Endothelial cell of umbilical vein (primary cell): ENCODE measurements around the gene MLF2. TPM values are rescaled to one million over a fixed set of nuclear protein-coding genes. Genes with fewer than 3 reads are reported as not detected.

ENCODE experiments used
- BruUV-seq: library from RNA; stranded (reverse); fragments of 400-500 nt; replicated peaks from 2 replicates; lab custom pipeline; 2021; lab: Mats Ljungman, UMichigan
- CTCF ChIA-PET: fragments of 300-600, 350-600 bp; sonication (Branson Sonifier 250); formaldehyde crosslinking; loops from one replicate; lab custom pipeline; 2021; ENCODE audit warnings: antibody characterized with exemption, inconsistent platforms; lab: Charles Lee
- POLR2A ChIA-PET: fragments of 300-600, 350-600 bp; sonication (Branson Sonifier 250); formaldehyde crosslinking; loops from one replicate; lab custom pipeline; 2021; ENCODE audit warnings: antibody characterized with exemption, inconsistent platforms; lab: Charles Lee
- DNase-seq: peaks from one replicate; pipeline ENCODE4 v3.0.0-alpha.2; 2011; ENCODE audit warnings: low read depth, low spot score
- FAIRE-seq: peaks from 2 replicates; lab custom pipeline; 2011; peaks lifted over from hg19 to GRCh38; lab: Jason Lieb, UNC
- H2AFZ ChIP-seq: 2 replicates; pipeline ENCODE4 v1.6.0; 2012; ENCODE audit warnings: low read depth, low read length, control low read depth, inconsistent platforms
- H3K27ac ChIP-seq: 2 replicates; pipeline ENCODE4 v1.5.1; 2011; ENCODE audit warnings: low read depth, mild to moderate bottlenecking, control low read depth, low read length, moderate library complexity; ENCODE audit not compliant: insufficient read depth
- H3K27me3 ChIP-seq, 2 experiments: 2 replicates each; pipeline versions ENCODE4 v1.6.0 to v1.6.1; 2011; ENCODE audit warnings: low read length in 2 of 2, mixed read lengths in 1 of 2; ENCODE audit not compliant: control insufficient read depth in 2 of 2, insufficient read depth in 2 of 2
- H3K36me3 ChIP-seq, 2 experiments: 2 replicates in 1 of 2; 3 replicates in 1 of 2; pipeline ENCODE4 v1.5.1; 2011; ENCODE audit warnings: low read length in 2 of 2, mild to moderate bottlenecking in 1 of 2, moderate library complexity in 1 of 2; ENCODE audit not compliant: control insufficient read depth in 2 of 2, insufficient read depth in 2 of 2; ENCODE audit errors: extremely low read depth in 1 of 2
- H3K4me1 ChIP-seq: 3 replicates; pipeline ENCODE4 v1.5.1; 2011; ENCODE audit warnings: mild to moderate bottlenecking, low read length; ENCODE audit not compliant: control insufficient read depth, insufficient read depth; ENCODE audit errors: extremely low read depth
- H3K4me2 ChIP-seq: 2 replicates; pipeline ENCODE4 v1.6.1; 2011; ENCODE audit warnings: low read length, control low read depth, mixed read lengths; ENCODE audit not compliant: insufficient read depth
- H3K4me3 ChIP-seq, 3 experiments: fragments of 200-600 bp in 1 of 3; sonication (generic), shearing (Covaris generic) in 1 of 3; replicated peaks in 1 of 3; 2 replicates each; pipeline ENCODE4 v1.5.1; 2011 to 2016; ENCODE audit warnings: control low read depth in 3 of 3, low read length in 3 of 3, mild to moderate bottlenecking in 2 of 3, inconsistent platforms in 1 of 3, low read depth in 1 of 3, moderate library complexity in 1 of 3; ENCODE audit not compliant: insufficient read depth in 1 of 3
- H3K79me2 ChIP-seq: 2 replicates; pipeline ENCODE4 v1.6.0; 2012; ENCODE audit warnings: low read length, inconsistent platforms; ENCODE audit not compliant: control insufficient read depth, insufficient read depth
- H3K9ac ChIP-seq: replicated peaks from 2 replicates; pipeline ENCODE3; 2011; ENCODE audit warnings: low read length, control low read depth; ENCODE audit not compliant: insufficient read depth; ENCODE audit errors: extremely low read depth
- H3K9me1 ChIP-seq: replicated peaks from 3 replicates; pipeline ENCODE4 v1.6.0; 2011; ENCODE audit warnings: mild to moderate bottlenecking, low read length; ENCODE audit not compliant: control insufficient read depth, insufficient read depth; ENCODE audit errors: extremely low read depth
- H3K9me3 ChIP-seq: replicated peaks from 2 replicates; pipeline ENCODE4 v1.5.1; 2012; ENCODE audit warnings: low read length, inconsistent platforms; ENCODE audit not compliant: control insufficient read depth, insufficient read depth
- H4K20me1 ChIP-seq: replicated peaks from 2 replicates; pipeline ENCODE3; 2011; ENCODE audit warnings: mild to moderate bottlenecking, low read length; ENCODE audit not compliant: control insufficient read depth, insufficient read depth; ENCODE audit errors: extremely low read depth
- EZH2 ChIP-seq: IDR thresholded peaks from 2 replicates; pipeline ENCODE4 v1.6.1; 2012; ENCODE audit warnings: borderline replicate concordance, low read depth, mild to moderate bottlenecking, moderate library complexity, low read length, inconsistent platforms; ENCODE audit not compliant: severe bottlenecking
- FOS ChIP-seq: IDR thresholded peaks from 2 replicates; pipeline ENCODE4 v1.6.1; 2011; ENCODE audit warnings: mild to moderate bottlenecking, low read length, moderate library complexity, borderline replicate concordance; ENCODE audit not compliant: insufficient read depth
- GATA2 ChIP-seq: IDR thresholded peaks from 2 replicates; pipeline ENCODE4 v1.7.0; 2011; ENCODE audit warnings: low read depth, mild to moderate bottlenecking, moderate library complexity, mixed read lengths, low read length; ENCODE audit not compliant: insufficient read length, insufficient read depth
- JUN ChIP-seq: IDR thresholded peaks from 2 replicates; pipeline ENCODE4 v1.6.1; 2011; ENCODE audit warnings: borderline replicate concordance, low read depth; ENCODE audit not compliant: insufficient read length, insufficient read depth
- MYC ChIP-seq: IDR thresholded peaks from one replicate; pipeline ENCODE4 v1.6.1; 2011; ENCODE audit warnings: mild to moderate bottlenecking, low read depth, low read length
- POLR2A ChIP-seq: IDR thresholded peaks from 2 replicates; pipeline ENCODE4 v1.6.1; 2012; ENCODE audit warnings: low read depth, mild to moderate bottlenecking, control low read depth, low read length
- POLR2AphosphoS5 ChIP-seq: IDR thresholded peaks from 2 replicates; pipeline ENCODE4 v1.6.1; 2012; ENCODE audit warnings: low read depth, mild to moderate bottlenecking, control low read depth, low read length, moderate library complexity; ENCODE audit not compliant: insufficient read depth
- dilution Hi-C: fragments of 300-500 bp; cut with MboI; formaldehyde crosslinking; loops from one replicate; pipeline ENCODE4 v1.15.0; 2019; ENCODE audit warnings: low sequenced_read_pairs; ENCODE audit not compliant: extremely low pct_ligation_motif_present
- intact Hi-C: fragments of 100-400 bp; cut with micrococcal nuclease; formaldehyde crosslinking; loops from one replicate; pipeline ENCODE4 v1.10.0; 2022
- polyA plus RNA-seq, 4 experiments: library from polyadenylated mRNA; depleted of rRNA in 3 of 4; stranded (reverse) in 3 of 4; unstranded in 1 of 4; fragments of >200 nt; gene quantifications; 2 replicates each; pipeline versions ENCODE4 v1.2.1 to v1.2.3, GENCODE V29; 2011 to 2012; ENCODE audit warnings: missing spikeins in 1 of 4
- total RNA-seq: library from RNA; stranded (reverse); gene quantifications from 2 replicates; pipeline ENCODE4 v1.2.3, GENCODE V29; 2021
- TF ChIP-seq, protein P1 (sequence below), 2 donors: IDR thresholded peaks; 1 replicate in 1 of 2; 2 replicates in 1 of 2; pipeline ENCODE4 v1.5.1; 2011; ENCODE audit warnings: low read length in 2 of 2, mild to moderate bottlenecking in 2 of 2, moderate library complexity in 2 of 2, control low read depth in 1 of 2, inconsistent platforms in 1 of 2, low read depth in 1 of 2; ENCODE audit not compliant: insufficient read depth in 1 of 2; ENCODE audit errors: extremely low read depth in 1 of 2
- TF ChIP-seq, protein P2 (sequence below): IDR thresholded peaks from 2 replicates; pipeline ENCODE4 v1.6.1; 2011; ENCODE audit not compliant: insufficient read depth, insufficient read length

The MLF2 gene
- total and polyA plus RNA-seq, 2 donors (not counting 3 experiments of a cell fraction or from before 2014, with no cell fraction given): 147 to 306 TPM

DNA sequence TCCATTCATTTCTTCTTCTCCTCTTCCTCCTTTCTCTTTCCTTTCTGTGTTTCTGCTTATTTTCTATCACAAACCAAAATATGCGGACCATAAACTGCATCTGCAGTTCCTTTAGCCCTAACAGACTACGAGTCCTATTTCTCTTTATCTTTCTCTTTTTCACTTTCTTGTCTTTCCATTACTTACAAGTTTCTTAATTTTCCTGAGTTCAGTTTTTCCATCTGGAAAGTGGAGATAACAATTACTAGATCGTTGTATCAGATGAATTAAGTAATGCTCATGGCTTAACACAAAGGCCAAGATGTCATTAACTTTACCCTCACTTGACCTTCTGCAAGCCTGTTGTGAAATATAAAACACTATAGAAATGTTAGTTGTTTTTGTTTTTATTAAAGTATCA is 30.1 kb downstream of the MLF2 start:
- peaks cover 11% of the 10 kb centered on the region for H3K4me1 ChIP-seq
- DNase-seq (no peak), FAIRE-seq (no peak)
- H3K36me3 ChIP-seq: no peaks in the 10 kb centered on the region
- H3K9ac ChIP-seq: no peak overlapping the region
- H3K27me3 ChIP-seq: no peaks in the 10 kb centered on the region
- CTCF ChIA-PET: interaction anchor here (0.7 to 1.8 kb wide), 5 partner anchors 33 to 257 kb away, joined by 3 to 12 read pairs (median 3); partner anchors contain the start of genes PTMS and ZNF384
- peak overlapping the region; percentile 70 for H3K4me2 ChIP-seq
- POLR2A ChIA-PET: no interaction called here
- no peaks in the 10 kb centered on the region for H4K20me1 ChIP-seq
- no peaks in the 10 kb centered on the region for H3K9me3 ChIP-seq
- H3K27ac ChIP-seq: no peak overlapping the region
- TF ChIP-seq POLR2A: no peak
- no peak for TF ChIP-seq POLR2AphosphoS5
- no peak for TF ChIP-seq JUN
- TF ChIP-seq, protein P1, sequence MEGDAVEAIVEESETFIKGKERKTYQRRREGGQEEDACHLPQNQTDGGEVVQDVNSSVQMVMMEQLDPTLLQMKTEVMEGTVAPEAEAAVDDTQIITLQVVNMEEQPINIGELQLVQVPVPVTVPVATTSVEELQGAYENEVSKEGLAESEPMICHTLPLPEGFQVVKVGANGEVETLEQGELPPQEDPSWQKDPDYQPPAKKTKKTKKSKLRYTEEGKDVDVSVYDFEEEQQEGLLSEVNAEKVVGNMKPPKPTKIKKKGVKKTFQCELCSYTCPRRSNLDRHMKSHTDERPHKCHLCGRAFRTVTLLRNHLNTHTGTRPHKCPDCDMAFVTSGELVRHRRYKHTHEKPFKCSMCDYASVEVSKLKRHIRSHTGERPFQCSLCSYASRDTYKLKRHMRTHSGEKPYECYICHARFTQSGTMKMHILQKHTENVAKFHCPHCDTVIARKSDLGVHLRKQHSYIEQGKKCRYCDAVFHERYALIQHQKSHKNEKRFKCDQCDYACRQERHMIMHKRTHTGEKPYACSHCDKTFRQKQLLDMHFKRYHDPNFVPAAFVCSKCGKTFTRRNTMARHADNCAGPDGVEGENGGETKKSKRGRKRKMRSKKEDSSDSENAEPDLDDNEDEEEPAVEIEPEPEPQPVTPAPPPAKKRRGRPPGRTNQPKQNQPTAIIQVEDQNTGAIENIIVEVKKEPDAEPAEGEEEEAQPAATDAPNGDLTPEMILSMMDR (IDR thresholded peaks at IDR 0.05; ENCODE audit: extremely low read depth in 1 of 2, insufficient read depth in 1 of 2, low read depth in 1 of 2, low read length in 2 of 2): no peak
- TF ChIP-seq EZH2: no peak
- no peak for TF ChIP-seq GATA2
- TF ChIP-seq MYC: no peak
- no peak for TF ChIP-seq FOS
- TF ChIP-seq, protein P2, sequence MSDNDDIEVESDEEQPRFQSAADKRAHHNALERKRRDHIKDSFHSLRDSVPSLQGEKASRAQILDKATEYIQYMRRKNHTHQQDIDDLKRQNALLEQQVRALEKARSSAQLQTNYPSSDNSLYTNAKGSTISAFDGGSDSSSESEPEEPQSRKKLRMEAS: no peak
- H2AFZ ChIP-seq: no peak overlapping the region
- H3K4me3 ChIP-seq: peak overlapping the region in 1 of 3 experiments; percentile 45
- no TSS peak for BruUV-seq
- H3K9me1 ChIP-seq: no peaks in the 10 kb centered on the region
- H3K79me2 ChIP-seq: peaks cover 2% of the 10 kb centered on the region
- intact Hi-C loops (loop anchor here (1.0 kb wide), 1 partner anchor 106 kb away; no protein-coding TSS in a partner anchor), dilution Hi-C loops (no loop called here)
